GM19468 (cell line): ENCODE measurements around the gene IFT25.
A peak's percentile ranks its signal among the peaks of the same experiment; 100 is the strongest.

Source experiments
- ATAC-seq: cut with Tn5 transposase; IDR thresholded peaks from one replicate; pipeline ENCODE4 v1.9.1; 2021; ENCODE audit warnings: mild to moderate bottlenecking, moderate library complexity, moderate number of reproducible peaks; ENCODE audit not compliant: unreplicated experiment; ENCODE audit errors: extremely low read depth

Gene IFT25

DNA sequence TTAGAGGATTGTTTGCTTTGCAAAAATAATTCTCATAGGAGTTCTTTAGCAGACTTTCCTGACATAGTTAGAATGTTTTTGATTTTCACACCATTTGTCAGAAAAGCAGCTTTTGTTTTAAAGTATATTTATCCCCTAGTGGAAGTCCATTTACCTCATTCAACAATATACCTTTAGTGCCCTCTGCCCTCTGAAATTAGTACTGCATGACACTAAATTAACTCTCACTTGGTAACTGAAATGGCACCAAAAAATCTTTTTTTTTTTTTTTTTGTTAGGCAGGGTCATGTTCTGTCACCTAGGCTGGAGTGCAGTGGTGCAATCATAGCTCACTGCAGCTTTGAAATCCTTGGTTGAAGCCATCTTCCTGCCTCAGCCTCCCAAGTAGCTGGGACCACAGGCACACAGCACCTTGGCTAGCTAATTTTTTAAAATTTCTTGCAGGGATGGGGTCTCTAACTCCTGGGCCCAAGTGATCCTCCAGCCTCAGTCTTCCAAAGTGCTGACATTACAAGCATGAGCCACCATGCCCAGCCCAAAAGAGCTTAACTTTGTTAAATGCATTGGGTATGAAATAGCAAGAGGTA, 14.3 kb upstream of the IFT25 start:
- ATAC-seq: no peak

DNA sequence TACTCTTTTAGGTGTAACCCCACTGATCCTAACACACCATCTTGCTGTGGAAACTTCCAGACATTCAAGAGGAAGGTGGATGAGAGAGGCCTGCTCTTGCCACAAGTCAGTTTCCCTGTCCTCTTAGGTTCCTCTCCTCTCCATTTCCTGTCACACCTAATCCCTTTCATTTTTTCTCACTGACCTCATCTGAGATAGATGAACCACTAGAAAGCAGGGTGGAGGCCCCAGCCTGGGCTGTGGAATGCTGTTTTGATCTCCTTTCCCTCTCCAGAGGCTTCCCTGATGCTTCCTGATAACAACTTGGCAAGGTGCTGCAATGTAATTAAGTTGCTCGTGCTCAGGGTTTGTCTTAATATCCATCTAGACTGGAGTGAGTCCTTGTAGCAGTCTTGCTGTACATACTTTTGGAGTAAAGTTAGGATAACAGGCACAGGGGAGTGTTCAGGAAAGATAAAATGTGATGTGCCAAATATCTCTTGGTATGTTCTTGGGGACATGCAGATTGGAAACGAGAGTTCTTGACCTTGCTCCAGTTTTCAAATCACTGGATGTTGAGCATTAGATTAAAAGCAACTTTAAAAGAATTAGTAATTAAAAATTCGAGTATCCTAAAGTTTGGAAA, 11.8 kb upstream of the IFT25 start:
- no peak for ATAC-seq

GRCh38 chr1:53956308-53957168, 11.0 kb upstream of the IFT25 start:
- no peak for ATAC-seq

DNA sequence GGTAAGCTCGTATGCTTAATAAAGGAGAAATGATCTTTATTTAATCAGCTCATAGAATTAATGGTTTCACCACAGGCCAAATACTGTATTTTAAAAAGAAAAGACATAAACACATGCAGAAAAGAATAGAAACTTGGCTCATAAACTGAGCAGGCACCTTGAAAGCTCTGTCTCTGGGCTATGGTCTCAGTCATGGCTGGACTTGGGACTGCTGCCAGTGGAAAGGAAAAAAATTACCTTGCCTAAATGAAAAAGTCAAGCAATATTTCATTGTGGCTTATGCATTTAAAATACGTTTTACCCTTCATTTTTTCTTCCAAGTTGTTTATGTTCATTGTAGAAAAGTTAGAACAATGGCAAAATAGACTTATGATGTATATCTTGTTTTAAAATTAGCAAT, 8.6 kb upstream of the IFT25 start:
- no peak for ATAC-seq

DNA sequence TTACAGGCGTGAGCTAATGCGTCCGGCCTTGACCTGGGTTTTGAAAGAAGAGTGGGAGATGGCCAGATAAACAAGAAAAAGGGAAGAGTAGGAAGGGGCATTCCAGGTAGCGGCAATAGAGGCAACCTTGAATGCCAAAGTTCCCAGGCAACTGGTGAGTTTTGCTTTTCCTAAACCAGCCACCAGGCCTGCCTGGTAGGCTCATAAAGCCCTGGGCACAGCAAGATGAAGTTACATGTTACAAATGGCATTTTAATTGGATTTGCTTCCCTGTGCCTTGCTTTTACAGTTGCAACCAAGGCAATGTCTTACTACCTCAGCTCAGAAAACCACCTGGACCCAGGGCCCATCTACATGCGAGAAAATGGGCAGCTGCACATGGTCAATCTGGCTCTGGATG, 6.2 kb upstream of the IFT25 start:
- no peak for ATAC-seq

- ATAC-seq: no peak
Observed at GRCh38 chr1:53949023-53949990, 3.8 kb upstream of the IFT25 start.

DNA sequence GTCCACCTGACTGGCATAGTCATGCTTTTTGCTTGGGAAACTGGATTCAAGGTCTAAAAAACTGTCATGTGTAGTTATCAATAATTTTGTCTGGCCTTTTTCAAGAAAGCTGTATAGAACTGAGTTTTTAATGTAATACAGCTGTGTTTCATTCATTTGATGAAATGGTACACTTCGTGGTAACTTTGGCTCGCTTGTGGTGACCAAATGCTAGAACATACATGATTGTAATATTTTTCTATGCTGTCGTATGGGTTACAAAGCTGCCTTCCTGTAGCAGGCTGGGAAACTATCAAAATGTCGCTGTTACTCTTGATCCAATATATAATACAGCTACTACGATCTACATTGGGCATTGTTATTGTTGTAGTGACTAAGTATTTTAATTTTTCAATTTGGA, 2.8 kb upstream of the IFT25 start:
- ATAC-seq: no peak

- ATAC-seq: no peak
Observed at GRCh38 chr1:53947172-53947907, 1.8 kb upstream of the IFT25 start.

DNA sequence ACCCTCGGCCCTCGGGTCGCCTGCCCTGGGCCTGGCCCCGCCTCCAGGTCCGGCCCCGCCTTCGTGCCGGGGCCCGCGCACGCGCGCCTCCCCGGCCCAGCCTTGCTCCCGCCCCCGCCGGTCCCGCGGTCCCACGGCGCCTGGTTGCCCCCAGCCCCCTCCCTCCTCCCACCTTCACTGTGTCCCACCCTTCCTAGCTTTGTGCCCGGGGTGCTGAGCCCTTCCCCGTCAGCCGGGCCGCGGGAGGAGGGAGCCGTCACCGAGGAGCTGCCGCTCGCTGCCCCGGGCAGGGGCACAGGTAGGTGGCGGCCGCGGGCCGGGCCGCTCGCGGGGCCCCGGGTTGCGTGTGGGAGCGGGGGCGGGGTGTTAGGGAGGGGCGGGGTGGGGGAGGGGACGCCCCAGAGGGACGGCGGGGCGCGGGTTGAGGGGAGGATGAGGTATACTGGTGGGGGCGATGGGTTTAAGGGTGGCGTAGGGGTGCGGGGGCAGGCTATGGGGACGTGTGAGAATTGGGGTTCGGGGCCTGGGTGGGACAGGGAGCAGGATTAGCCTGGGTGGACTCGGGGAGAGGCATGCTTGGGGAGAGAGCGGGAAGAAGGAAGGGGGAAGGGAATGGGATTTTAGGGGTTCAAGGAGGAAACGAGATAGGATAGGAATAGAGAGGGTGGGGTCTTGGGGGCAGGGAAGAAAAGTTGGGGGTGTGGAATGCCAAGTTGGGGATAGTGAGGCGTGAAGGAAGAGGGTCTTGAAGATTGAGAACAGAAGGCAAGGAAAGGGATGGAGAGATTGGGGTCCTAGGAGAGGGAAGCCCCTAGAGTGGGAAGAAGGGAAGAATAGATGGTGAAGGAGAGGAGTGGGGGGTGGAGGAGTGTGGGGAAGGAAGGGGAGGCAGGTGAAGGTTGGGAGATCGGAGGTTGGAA, 1.0 kb upstream of the IFT25 start, which contains the start of gene LRRC42:
LRRC42 (plus strand) TSS at position 99 of the 920 bp plus-strand sequence. CDS start 5,650 bp downstream, outside the sequence.
- peak; percentile 20 for ATAC-seq

DNA sequence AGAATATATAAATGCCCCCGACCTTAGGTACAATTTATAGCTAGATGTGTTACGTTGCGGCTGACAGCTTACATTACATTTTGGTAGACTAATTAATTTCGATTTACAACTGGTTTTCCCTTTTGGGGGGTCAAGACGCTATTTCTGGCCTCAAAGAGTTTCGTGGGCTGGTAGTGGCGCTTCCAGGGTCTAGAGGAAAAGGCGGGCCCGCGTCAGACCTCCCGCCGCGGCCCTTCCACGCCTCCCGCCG, 391 bp downstream of the IFT25 start:
- no peak for ATAC-seq

DNA sequence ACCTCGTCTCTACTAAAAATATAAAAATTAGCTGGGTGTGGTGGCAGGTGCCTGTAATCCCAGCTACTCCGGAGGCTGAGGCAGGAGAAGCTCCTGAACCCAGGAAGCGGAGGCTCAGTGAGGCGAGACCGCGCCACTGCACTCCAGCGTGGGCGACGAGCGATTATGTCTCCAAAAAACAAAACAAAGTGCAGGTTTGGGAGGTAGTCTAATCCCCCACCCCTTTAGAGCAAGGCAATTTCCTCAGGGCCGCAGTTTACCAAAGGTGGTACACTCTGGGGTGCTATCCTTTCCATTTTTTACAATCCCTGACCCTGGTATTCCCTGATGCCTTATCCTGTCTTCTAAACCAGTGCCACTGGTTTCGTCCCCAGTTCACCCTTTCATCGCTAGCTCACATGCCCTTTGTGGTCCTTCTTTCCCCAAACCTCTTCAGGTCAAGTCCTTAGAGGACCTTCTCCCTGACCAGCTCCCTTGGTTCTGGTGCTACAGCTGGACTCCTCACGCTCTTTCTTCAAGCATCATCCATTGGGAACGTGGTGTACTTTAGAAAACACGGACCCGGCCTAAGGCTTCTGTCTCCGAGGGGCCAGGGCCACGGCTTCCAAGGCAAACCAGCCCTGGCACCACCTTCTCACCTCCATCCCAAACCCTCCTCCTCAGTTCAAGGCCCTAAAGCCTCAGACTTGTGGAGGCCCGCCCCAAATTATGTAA, 873 bp downstream of the IFT25 start:
- ATAC-seq: no peak

- no peak for ATAC-seq
Observed at GRCh38 chr1:53943490-53944043, 1.9 kb downstream of the IFT25 start.

- no peak for ATAC-seq
Observed at GRCh38 chr1:53943090-53943489, 2.4 kb downstream of the IFT25 start.

DNA sequence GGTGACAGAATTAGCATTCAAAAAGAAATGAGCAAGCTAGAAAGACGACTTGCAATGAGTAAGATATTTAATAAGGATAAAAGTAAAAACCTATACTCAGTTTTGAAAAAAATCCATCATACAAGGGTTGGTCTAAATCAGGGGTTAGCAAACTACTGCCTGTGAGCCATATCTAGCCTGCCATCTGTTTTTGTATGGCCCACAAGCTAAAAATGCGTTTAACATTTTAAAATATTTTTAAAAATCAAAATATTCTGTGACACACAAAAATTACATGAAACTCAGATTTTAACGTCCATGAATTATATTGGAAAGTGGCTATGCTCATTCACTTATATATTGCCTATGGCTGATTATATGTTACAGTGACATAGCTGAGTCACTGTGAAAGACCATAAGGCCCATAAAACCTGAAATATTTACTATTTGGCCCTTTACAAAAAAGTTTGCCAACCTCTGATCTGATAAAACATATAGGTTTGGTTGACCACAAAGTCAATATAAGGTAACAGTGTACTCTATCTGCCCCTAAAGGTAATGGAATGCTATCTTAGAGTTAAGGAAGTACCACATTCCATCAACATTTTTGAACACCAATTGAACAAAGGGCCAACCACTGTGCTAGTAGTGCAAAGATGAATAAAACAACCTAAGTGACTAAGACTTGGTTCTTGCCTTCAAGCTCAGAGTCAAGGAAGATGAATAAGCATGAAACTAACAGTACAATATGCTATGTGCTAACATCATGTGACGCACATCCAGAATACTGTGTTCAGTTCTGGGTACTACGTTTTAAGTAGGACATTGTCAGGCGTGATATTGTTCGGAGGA, 3.2 kb downstream of the IFT25 start:
- no peak for ATAC-seq

DNA sequence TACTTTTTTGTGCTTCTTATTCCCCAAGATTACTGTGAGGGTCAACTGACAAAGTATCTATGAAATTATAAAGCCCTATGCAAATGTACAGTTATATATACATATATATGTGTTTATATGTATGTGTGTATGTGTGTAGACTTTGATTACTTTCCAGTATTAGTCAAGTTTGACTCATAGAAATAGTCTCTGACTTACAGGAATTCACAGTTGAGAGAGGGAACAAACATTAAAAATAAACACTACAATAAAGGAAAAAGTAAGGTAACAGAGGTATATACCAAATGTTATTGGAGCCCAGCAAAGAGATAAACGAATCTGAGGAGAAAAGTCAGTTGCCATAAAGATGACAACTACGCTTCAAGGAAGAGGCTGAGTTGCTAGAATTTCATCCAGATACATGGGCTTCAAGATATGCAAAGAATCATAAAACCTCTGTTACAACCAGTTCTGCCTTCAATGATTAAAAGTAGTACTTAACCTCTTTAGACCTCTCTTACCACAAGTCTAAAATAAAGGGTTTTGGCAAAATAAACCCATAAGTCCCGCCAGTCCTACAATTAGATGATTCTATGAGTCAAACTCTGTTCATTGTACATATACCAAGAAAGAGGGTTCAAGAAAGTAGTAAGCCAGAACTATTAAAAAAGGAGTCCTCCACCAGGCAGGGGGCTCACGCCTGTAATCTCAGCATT, 7.2 kb downstream of the IFT25 start:
- no peak for ATAC-seq

DNA sequence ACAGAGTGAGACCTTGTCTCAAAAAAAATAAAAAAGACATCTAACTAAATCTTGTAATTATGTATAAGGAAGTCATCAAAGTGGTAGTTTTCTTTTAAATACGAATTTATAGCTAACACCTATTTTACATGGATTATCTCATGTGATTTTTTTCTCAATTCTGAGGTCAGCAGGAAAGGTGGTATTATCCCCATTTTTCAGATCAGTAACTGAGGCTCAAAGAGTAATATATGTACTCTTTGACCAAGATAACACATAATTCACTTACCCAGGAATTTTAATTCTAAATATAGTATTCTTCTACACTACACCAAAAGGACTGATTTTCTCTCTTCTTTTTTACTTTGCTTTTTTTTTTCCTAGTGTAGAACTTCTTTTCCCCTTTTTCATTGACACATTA, 9.1 kb downstream of the IFT25 start:
- no peak for ATAC-seq
